Glutamatergic neuron (in vitro differentiated cells): ENCODE data around the gene NECAB2. TPM values are rescaled to one million over a fixed set of nuclear protein-coding genes. Genes with fewer than 3 reads are reported as not detected.

ENCODE experiments used
- DNase-seq: peaks from one replicate; pipeline ENCODE4 v3.0.0; 2022
- H3K27ac Mint-ChIP-seq: one replicate; pipeline ENCODE4 v1.8.0; 2020; ENCODE audit warnings: mild to moderate bottlenecking, mixed read lengths, inconsistent platforms; ENCODE audit not compliant: unreplicated experiment
- H3K27me3 Mint-ChIP-seq: one replicate; pipeline ENCODE4 v1.8.0; 2020; ENCODE audit warnings: mild to moderate bottlenecking, moderate library complexity, mixed read lengths, inconsistent platforms; ENCODE audit not compliant: unreplicated experiment
- H3K36me3 Mint-ChIP-seq: one replicate; pipeline ENCODE4 v1.8.0; 2020; ENCODE audit warnings: mild to moderate bottlenecking, mixed read lengths, inconsistent platforms; ENCODE audit not compliant: unreplicated experiment
- H3K4me1 Mint-ChIP-seq: one replicate; pipeline ENCODE4 v1.8.0; 2020; ENCODE audit warnings: mild to moderate bottlenecking, low read depth, mixed read lengths, inconsistent platforms; ENCODE audit not compliant: unreplicated experiment
- H3K4me3 Mint-ChIP-seq: one replicate; pipeline ENCODE4 v1.8.0; 2020; ENCODE audit warnings: mild to moderate bottlenecking, mixed read lengths, inconsistent platforms; ENCODE audit not compliant: unreplicated experiment
- H3K9me3 Mint-ChIP-seq: one replicate; pipeline ENCODE4 v1.8.0; 2020; ENCODE audit warnings: mild to moderate bottlenecking, moderate library complexity, mixed read lengths, inconsistent platforms; ENCODE audit not compliant: unreplicated experiment
- total RNA-seq: library from RNA; stranded (reverse); fragmentation: NEBNext Ultra II Directional; extraction: Animal tissue kit (Norgen Biotek cat#: 25700); gene quantifications from one replicate; pipeline ENCODE4 v1.2.1, GENCODE V29; 2021; ENCODE audit not compliant: unreplicated experiment
- TF ChIP-seq, protein P1 (sequence below): fragments of 200-600 bp; sonication (generic); IDR thresholded peaks from one replicate; pipeline ENCODE4 v1.5.0; 2021; ENCODE audit not compliant: partially characterized antibody, unreplicated experiment

NECAB2 gene
- total RNA-seq, 1 donor from 2014 or later = 112 TPM

DNA sequence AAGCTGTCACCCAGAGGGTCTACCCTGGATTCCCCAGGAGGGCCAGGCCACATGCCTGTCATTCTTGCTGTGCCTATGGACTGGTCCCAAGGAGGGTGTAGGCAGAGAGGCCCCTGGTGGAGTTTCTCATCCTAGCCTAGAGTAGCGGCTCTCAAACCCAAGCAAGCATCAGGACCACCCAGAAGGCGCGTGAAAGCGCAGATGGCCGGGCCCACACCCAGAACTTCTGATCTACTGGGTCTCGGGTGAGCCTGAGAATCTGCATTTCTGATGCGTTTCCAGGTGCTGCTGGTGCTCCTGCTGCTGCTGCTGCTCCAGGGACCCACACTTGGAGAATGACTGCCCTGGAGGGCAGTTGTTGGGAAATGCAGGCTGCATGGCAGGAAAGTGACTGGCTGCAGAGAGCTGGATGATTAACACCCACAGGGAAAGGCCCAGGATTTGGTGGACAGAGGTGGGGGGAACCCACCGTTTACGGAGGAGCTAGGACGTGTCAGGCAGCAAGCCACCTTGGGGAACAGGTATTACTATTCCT lies 24.5 kb upstream of the NECAB2 start:
- Mint-ChIP-seq H3K9me3 (peaks cover 8% of the 10 kb centered on the region), H3K27ac (no peak overlapping the region), H3K4me3 (no peak overlapping the region), H3K36me3 (no peaks in the 10 kb centered on the region), H3K4me1 (peaks cover 19% of the 10 kb centered on the region), H3K27me3 (peaks cover 13% of the 10 kb centered on the region)
- DNase-seq = no peak
- TF ChIP-seq, protein P1, sequence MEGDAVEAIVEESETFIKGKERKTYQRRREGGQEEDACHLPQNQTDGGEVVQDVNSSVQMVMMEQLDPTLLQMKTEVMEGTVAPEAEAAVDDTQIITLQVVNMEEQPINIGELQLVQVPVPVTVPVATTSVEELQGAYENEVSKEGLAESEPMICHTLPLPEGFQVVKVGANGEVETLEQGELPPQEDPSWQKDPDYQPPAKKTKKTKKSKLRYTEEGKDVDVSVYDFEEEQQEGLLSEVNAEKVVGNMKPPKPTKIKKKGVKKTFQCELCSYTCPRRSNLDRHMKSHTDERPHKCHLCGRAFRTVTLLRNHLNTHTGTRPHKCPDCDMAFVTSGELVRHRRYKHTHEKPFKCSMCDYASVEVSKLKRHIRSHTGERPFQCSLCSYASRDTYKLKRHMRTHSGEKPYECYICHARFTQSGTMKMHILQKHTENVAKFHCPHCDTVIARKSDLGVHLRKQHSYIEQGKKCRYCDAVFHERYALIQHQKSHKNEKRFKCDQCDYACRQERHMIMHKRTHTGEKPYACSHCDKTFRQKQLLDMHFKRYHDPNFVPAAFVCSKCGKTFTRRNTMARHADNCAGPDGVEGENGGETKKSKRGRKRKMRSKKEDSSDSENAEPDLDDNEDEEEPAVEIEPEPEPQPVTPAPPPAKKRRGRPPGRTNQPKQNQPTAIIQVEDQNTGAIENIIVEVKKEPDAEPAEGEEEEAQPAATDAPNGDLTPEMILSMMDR = no peak

DNA sequence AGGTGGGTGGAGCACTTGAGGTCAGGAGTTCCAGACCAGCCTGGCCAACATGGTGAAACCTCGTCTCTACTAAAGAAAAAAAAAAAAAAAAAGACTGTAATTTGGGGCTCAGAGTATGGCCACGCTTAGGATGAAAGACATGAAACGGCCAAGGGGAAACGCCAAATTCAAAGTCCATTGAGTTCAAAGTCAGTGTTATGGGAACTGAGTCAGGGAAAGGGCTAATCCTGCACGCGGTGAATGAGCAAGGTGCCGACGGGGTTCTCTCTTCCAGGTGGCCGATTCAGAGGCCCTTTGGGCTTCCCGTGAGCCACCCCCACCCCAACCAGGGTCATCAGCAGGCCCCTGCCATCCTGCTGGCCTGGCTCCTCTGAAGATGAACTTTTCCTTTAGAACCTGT lies 22.5 kb upstream of the NECAB2 start:
- Mint-ChIP-seq H3K36me3 (no peaks in the 10 kb centered on the region), H3K27ac (no peak overlapping the region), H3K4me1 (peaks cover 9% of the 10 kb centered on the region), H3K27me3 (peaks cover 9% of the 10 kb centered on the region), H3K9me3 (peaks cover 5% of the 10 kb centered on the region), H3K4me3 (no peak overlapping the region)
- no peak for DNase-seq
- TF ChIP-seq, protein P1 = no peak

DNA sequence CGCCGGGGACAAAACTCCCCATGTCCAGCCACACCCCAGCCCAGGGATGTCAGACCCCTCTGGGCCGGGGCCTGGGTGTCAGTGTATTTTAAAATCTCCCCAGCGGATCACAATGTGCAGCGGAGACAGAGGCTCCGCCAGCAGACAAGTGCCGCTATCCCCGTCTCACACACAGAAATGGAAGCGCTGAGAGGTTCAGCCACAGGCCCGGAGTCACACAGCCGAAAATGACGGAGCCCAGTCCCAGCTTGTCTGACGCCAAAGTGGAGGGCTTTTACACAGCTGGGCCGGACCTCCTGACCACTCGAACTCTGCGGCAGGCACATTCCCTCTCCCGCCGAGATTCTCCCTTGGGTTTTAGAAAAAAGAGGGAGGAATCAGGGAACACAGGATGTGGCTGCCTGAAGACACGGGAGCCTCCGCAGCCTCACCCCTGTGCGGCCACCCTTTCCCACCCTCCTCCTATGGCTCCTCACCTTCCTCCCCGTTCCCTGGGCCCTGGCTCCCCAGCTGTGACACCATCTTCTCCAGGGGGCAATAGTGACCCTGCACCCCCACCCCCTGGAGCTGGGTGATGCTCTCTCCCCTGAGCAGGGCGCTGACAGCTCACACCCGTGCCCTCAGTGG lies 21.8 kb upstream of the NECAB2 start:
- Mint-ChIP-seq H3K9me3 (peaks cover 8% of the 10 kb centered on the region), H3K27me3 (peaks cover 7% of the 10 kb centered on the region), H3K36me3 (peaks cover 3% of the 10 kb centered on the region), H3K4me3 (no peak overlapping the region), H3K4me1 (peaks cover 5% of the 10 kb centered on the region), H3K27ac (no peak overlapping the region)
- no peak for DNase-seq
- TF ChIP-seq, protein P1 = no peak

DNA sequence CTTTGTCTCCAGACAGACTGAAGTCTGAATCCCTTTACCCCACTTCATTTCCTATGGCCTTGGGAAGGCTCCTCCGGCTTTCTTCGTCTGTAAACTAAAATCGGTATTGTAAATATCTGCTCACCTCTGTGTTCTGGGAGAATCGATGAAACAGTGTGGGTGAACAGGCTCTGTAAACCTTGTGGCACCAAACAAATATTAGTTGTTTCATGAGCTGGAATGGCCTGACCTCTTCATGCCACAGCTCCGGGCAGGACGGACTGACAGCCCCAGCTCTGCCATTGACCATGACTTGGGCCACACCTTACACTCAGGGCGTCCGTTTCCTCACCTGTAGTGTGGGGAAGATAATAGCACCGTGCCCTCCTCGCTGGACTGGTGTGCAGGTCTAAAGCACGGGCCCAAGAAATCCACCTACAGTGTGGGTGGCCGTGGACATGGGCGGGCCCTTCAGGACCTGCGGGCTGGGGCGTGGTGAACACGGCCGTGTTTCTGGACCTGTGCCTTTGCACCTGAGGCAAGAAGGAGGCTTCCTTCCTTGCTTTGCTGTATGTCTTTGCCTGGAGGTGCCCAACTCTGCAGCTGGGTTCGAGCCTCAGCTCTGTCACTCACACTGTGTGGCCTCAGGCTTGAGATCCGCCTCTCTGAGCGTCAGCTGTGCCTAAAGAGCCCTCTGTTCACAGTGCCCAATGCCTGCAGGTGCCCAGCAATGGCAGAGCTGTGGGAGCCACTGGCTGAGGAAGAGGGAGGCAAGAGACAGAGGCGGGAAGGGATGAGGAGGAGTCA lies 21.1 kb upstream of the NECAB2 start:
- Mint-ChIP-seq H3K27ac (no peak overlapping the region), H3K4me1 (peaks cover 5% of the 10 kb centered on the region), H3K27me3 (peaks cover 7% of the 10 kb centered on the region)

More for the DNA sequence above, 21.1 kb upstream of the NECAB2 start:
- TF ChIP-seq, protein P1 = no peak
- Mint-ChIP-seq H3K4me3 (no peak overlapping the region), H3K9me3 (peaks cover 7% of the 10 kb centered on the region), H3K36me3 (peaks cover 4% of the 10 kb centered on the region)
- no peak for DNase-seq
